ENCODE data around the gene TRPV5.

The TRPV5 gene

GRCh38 chr7:142908290-142908689, 25.3 kb downstream of the TRPV5 start:
- DNase-seq, result no peak

DNA sequence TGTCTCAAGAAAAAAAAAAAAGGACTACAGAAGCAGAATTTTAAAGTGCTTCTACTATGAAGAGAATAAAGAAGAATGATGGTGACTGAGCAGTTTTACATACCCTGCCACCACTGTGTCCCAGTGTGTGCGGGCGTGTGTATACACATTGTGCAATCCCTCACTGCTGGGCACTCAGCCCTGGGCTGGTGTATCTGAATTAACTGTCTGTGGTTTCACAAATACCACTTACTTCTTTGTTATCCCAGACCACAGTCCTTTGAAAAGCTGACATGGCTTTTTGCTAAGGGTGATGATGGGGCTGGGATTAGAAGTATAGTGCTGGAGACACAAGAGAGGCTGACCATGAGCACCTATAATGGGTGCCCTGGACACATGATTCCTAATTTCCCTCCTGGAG, 26.9 kb downstream of the TRPV5 start:
- DNase-seq, result no peak

- no peak for DNase-seq
Observed at GRCh38 chr7:142905759-142906158, 27.8 kb downstream of the TRPV5 start.

GRCh38 chr7:142904128-142904527, 29.4 kb downstream of the TRPV5 start:
- no peak for DNase-seq

DNA sequence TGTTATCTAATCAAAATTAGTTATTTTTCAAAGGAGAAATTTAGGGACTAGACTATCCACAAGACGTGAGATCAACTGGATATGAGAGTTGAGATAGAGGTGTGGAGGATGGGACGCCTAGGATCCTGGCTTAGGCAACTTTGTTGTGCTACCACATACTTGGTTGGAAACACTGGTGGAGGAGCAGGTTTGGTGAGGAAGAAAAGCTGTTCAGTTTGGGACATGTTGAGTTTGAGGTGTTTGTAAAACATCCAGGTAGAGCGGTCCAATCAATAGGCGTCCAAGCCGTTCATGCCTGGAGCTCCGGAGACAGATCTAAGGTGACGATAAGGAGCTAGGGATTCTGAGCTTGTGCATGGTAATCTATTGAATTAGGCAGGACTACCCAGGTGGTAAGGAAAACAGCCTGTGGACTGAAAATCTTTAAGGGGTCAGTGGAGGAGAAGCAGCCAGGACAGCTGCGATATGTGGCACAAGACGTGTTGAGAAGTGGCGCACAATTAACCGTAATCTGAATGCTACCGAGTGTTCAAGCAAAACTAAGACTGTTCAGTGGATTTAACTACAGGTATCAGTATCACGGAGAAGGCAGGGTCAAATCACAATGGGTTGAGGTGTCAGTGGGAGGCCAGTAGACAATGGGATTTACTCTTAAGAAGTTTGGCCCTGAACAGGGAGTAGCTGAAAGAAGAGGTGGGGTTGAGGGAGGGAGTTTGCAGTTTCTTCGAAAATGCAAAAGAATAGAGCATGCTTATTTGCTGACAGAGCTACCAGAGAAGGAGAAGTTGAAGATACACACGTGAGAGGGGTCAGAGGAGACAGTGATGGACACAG, 31.9 kb downstream of the TRPV5 start:
- DNase-seq, result no peak

DNA sequence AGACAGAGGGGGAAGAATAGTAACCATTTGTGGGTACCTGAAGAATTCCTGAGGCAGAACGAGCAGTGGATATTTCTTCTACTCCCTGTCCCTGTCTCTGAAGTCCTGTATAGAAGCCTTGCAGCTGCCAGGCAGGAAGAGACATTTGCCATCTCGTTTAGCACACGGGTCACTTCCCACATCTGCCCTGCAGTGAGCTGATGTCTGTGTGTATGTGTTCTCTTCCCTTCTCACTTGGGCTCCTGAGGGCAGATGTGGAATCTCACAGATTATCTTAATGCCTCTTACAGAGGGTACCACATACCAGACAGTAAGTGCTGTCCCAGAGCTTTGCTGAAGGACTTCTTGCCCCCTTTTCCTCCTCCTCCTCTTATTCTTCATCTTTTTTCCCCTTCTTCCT, 33.9 kb downstream of the TRPV5 start:
- DNase-seq, result no peak

DNA sequence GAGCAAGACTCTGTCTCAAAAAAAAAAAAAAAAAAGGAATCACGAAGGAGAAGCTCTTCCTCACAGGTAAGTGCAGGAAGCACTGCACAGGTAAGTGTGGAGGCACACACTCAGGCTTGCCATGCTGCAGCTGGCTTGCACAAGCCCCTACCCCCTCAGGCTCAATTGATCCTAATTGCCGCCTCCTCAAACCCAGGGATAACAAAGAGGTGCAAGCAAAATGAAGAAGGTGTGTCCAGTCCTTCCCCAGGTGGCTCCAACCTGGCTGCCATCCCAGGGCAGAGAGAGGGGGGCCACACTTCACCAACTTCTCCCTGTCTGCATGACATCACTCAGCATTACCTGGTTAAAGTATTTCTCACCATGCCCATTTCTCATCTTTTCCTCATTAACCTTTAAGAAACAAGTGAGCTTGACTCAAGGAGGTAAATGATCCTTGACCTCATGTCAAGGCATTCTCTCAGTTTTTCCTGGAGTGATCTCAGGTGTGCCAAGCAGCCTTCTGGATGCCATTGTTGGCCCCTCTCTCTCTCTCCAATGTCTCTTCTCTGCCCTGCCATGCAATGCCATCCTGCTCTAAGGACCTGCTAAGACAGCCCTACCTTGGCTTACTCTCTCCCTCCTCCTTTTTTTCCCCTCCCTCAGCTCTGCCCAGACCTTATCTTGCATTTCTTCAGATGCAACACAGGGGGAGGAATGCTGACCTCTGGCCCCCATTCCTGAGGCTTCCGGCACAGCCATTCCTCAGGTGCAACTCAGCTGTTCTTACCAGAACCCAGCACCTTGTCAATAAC, 35.0 kb downstream of the TRPV5 start:
- DNase-seq, result no peak

- DNase-seq, result no peak
Observed at GRCh38 chr7:142897691-142898090, 35.9 kb downstream of the TRPV5 start.

GRCh38 chr7:142896741-142897379, 36.7 kb downstream of the TRPV5 start:
- no peak for DNase-seq

GRCh38 chr7:142896151-142896550, 37.4 kb downstream of the TRPV5 start:
- no peak for DNase-seq

GRCh38 chr7:142894985-142895593, 38.5 kb downstream of the TRPV5 start:
- DNase-seq, result no peak

- no peak for DNase-seq
Observed at GRCh38 chr7:142894112-142894984, 39.2 kb downstream of the TRPV5 start.

DNA sequence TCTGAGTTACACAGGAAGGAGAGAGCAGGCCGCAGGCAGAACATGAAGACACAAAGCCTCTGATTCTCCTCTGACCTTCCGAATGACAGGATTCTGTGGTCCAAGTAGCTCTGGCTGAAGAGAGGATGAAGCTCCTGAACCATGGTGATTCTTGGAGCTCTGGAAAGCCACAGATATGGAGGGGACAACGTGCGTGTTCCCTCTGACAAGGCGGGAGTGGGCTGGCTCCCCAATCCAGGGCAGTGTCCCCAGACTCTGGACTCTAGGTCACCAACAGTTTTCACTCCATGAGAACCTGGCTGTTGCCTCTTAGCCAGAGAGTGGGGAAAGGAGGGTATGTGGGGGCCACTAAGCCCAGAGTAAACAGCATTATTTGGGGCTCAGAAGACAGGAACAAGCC, 40.6 kb downstream of the TRPV5 start:
- DNase-seq, result no peak

GRCh38 chr7:142891490-142892082, 42.0 kb downstream of the TRPV5 start:
- DNase-seq, result no peak

DNA sequence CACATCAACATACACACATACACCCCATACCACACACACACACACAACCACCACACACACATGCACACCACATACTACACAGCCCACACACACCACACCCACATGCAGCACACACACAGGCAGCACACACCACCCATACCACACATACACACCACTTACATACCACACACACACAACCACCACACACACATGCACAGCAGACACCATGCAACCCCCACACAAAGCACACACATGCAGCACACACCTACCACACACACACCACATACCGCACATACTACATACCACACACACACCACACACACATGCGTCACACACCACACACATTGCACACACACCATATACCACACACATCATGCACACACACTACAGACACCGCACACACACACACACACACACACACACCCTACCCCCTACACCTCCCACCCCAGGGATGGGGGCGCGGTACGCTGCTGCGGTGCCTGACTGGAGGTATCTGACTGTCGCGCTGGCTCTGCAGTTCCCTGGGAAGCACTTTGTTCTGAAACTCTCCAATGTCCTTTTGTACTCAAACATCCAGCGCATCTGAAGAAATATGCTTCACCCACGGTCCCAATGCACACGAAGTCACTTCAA, 42.6 kb downstream of the TRPV5 start:
- DNase-seq, result no peak

- DNase-seq, result no peak
Observed at GRCh38 chr7:142889816-142890215, 43.7 kb downstream of the TRPV5 start.

- no peak for DNase-seq
Observed at GRCh38 chr7:142887282-142888015, 46.1 kb downstream of the TRPV5 start.

GRCh38 chr7:142886866-142887265, 46.7 kb downstream of the TRPV5 start:
- DNase-seq, result no peak

- no peak for DNase-seq
Observed at GRCh38 chr7:142885311-142886230, 48.0 kb downstream of the TRPV5 start, which contains the start of gene TRPV6. TRPV6 (minus strand) TSS chr7:142885745.

DNA sequence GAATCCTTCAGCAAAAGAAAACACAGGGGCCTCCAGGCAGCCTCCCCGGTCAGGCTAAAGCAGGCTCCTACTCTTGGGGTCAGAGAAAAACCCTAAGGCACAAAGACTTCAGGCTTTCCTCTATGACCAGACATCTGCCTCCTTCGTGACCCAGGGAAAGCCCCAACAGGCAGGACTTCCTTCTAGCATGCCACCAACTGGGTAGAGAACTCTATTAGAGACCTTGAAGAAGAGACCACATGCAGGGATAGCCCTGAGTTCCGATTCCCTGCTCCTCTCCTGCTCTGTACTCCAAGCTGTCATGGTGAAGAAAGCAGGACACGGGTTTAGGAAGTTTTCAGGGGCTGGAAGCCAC, 49.3 kb downstream of the TRPV5 start:
- no peak for DNase-seq
